ENCODE data around the gene PPP2R2D. TPM values are rescaled to one million over a fixed set of nuclear protein-coding genes. Genes with fewer than 3 reads are reported as not detected.
"Not testable (repeated sequence)": the region's sequence is repeated elsewhere in the genome, so short reads cannot be mapped to it uniquely, and the experiment has no call there.

PPP2R2D gene
- total and polyA plus RNA-seq, 2 experiments from 2014 or later: 25.9 to 32.1 TPM

DNA sequence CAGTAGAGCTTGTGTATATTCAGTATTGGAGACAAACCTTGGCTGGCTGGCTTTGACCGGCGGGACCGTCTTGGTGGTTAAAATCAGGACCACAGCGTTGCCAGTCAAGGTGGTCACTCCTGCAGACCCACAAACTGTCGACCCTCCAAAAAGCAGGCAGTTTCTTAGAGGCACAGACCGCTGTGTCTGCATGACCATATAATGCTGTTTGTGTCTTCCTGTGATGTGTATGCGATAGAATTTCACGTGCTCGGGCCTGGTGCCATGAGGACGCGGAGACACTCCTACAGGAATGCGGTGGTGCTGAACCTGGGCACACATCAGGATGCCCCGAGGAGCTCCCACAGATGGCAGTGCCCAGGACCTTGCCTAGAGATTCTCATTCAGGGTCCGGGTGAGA lies 46.1 kb downstream of the PPP2R2D start:
- no peaks in the 10 kb centered on the region for H3K9me2 ChIP-seq (replicated peaks; ENCODE audit: insufficient read depth)
- no peak overlapping the region for H3K27ac ChIP-seq
- H2AFZ ChIP-seq: no peak overlapping the region
- H3K9me3 ChIP-seq (ENCODE audit: low read depth): no peaks in the 10 kb centered on the region
- H3K79me2 ChIP-seq: peaks cover 7% of the 10 kb centered on the region
- no peak for DNase-seq (ENCODE audit: low spot score)
- no peak overlapping the region for H3K4me3 ChIP-seq
- H3K4me1 ChIP-seq (ENCODE audit: insufficient read depth): no peaks in the 10 kb centered on the region
- TF ChIP-seq EZH2phosphoT487 (IDR thresholded peaks at IDR 0.05; ENCODE audit: low read depth, severe bottlenecking, unreplicated experiment): no peak
- WGBS (ENCODE audit: low lambda C conversion rate, missing lambda C conversion rate): 97% methylated on average over 14 of the region's 14 CpGs
- H4K20me1 ChIP-seq (ENCODE audit: insufficient read depth, poor library complexity, severe bottlenecking): no peaks in the 10 kb centered on the region
- no peaks in the 10 kb centered on the region for H3K27me3 ChIP-seq
- H3K4me2 ChIP-seq: no peak overlapping the region
- H3K36me3 ChIP-seq (replicated peaks; ENCODE audit: insufficient read depth, low read depth): no peaks in the 10 kb centered on the region

DNA sequence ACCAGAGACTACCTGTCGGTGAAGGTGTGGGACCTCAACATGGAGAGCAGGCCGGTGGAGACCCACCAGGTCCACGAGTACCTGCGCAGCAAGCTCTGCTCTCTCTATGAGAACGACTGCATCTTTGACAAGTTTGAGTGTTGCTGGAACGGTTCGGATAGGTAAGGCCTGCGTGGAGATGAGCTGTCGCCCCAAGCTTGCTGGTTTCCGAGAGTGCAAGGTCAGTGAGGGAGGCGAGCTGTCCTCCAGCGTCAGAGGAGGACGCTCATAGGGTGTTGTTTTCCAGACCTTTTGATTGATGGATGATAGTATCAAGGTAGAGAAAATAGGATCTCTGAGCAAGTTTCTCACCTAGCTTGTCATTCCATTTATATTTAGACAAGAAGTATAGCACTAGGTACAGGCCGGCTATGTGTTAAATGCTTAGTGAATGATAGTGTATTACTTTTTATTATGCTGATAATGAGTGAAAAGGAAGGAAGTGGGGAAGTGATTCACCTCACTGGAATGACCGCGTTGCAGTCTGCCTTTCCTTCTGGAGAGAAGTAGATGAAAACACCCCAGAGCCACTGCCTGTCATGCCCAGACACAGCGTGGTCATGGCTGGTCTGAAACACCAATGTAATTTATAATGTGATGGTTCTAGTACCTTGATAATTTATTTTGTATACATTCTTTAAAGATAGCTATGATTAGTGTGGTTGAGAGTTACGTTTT lies 47.0 kb downstream of the PPP2R2D start:
- no peak overlapping the region for H3K4me2 ChIP-seq
- no peaks in the 10 kb centered on the region for H3K9me2 ChIP-seq (replicated peaks; ENCODE audit: insufficient read depth)
- no peaks in the 10 kb centered on the region for H3K4me1 ChIP-seq (ENCODE audit: insufficient read depth)
- H3K27ac ChIP-seq: no peak overlapping the region
- no peaks in the 10 kb centered on the region for H3K9me3 ChIP-seq (ENCODE audit: low read depth)
- peaks cover 5% of the 10 kb centered on the region for H3K79me2 ChIP-seq
- no peak overlapping the region for H3K4me3 ChIP-seq
- H3K27me3 ChIP-seq: no peaks in the 10 kb centered on the region
- no peak overlapping the region for H2AFZ ChIP-seq
- TF ChIP-seq, protein P1, sequence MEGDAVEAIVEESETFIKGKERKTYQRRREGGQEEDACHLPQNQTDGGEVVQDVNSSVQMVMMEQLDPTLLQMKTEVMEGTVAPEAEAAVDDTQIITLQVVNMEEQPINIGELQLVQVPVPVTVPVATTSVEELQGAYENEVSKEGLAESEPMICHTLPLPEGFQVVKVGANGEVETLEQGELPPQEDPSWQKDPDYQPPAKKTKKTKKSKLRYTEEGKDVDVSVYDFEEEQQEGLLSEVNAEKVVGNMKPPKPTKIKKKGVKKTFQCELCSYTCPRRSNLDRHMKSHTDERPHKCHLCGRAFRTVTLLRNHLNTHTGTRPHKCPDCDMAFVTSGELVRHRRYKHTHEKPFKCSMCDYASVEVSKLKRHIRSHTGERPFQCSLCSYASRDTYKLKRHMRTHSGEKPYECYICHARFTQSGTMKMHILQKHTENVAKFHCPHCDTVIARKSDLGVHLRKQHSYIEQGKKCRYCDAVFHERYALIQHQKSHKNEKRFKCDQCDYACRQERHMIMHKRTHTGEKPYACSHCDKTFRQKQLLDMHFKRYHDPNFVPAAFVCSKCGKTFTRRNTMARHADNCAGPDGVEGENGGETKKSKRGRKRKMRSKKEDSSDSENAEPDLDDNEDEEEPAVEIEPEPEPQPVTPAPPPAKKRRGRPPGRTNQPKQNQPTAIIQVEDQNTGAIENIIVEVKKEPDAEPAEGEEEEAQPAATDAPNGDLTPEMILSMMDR (IDR thresholded peaks at IDR 0.05; ENCODE audit: poor library complexity): no peak
- TF ChIP-seq EZH2 (IDR thresholded peaks at IDR 0.05; ENCODE audit: borderline replicate concordance): no peak
- TF ChIP-seq EZH2phosphoT487 (IDR thresholded peaks at IDR 0.05; ENCODE audit: low read depth, severe bottlenecking, unreplicated experiment): no peak
- no peaks in the 10 kb centered on the region for H4K20me1 ChIP-seq (ENCODE audit: insufficient read depth, poor library complexity, severe bottlenecking)
- WGBS (ENCODE audit: low lambda C conversion rate, missing lambda C conversion rate): 94% methylated on average over 18 of the region's 18 CpGs
- H3K36me3 ChIP-seq (replicated peaks; ENCODE audit: insufficient read depth, low read depth): no peaks in the 10 kb centered on the region
- no peak for DNase-seq (ENCODE audit: low spot score)

DNA sequence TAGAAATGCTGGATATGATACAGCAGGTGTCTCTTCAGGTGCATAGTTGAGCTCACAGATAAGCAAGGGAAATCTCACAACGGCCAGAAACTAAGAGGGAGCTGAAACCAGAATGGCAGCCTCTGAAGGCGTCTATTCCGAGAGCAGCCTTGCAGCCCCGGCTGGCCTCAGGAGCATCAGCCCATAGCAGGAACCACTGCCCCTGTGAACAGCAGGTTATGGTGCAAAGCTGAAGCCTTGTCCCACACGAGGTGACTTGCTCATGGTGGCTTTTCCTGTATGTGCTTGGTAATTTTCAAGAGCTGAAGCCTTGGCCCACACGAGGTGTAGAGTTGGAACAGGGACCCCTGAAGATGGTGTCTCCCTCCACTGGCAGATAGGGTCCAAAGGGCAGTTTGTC lies 47.7 kb downstream of the PPP2R2D start:
- 96% methylated on average over 6 of the region's 6 CpGs for WGBS (ENCODE audit: low lambda C conversion rate, missing lambda C conversion rate)
- Histone ChIP-seq H2AFZ (no peak overlapping the region), H3K27ac (no peak overlapping the region), H3K4me1 (ENCODE audit: insufficient read depth) (no peaks in the 10 kb centered on the region), H3K36me3 (replicated peaks; ENCODE audit: insufficient read depth, low read depth) (no peaks in the 10 kb centered on the region), H3K9me3 (ENCODE audit: low read depth) (no peaks in the 10 kb centered on the region), H3K9me2 (replicated peaks; ENCODE audit: insufficient read depth) (no peaks in the 10 kb centered on the region), H3K27me3 (no peaks in the 10 kb centered on the region), H4K20me1 (ENCODE audit: insufficient read depth, poor library complexity, severe bottlenecking) (no peaks in the 10 kb centered on the region), H3K79me2 (peaks cover 4% of the 10 kb centered on the region), H3K4me2 (no peak overlapping the region), H3K4me3 (no peak overlapping the region)
- TF ChIP-seq EZH2 (IDR thresholded peaks at IDR 0.05; ENCODE audit: borderline replicate concordance) (no peak), EZH2phosphoT487 (IDR thresholded peaks at IDR 0.05; ENCODE audit: low read depth, severe bottlenecking, unreplicated experiment) (no peak)
- TF ChIP-seq, protein P1 (IDR thresholded peaks at IDR 0.05; ENCODE audit: poor library complexity): no peak
- no peak for DNase-seq (ENCODE audit: low spot score)

DNA sequence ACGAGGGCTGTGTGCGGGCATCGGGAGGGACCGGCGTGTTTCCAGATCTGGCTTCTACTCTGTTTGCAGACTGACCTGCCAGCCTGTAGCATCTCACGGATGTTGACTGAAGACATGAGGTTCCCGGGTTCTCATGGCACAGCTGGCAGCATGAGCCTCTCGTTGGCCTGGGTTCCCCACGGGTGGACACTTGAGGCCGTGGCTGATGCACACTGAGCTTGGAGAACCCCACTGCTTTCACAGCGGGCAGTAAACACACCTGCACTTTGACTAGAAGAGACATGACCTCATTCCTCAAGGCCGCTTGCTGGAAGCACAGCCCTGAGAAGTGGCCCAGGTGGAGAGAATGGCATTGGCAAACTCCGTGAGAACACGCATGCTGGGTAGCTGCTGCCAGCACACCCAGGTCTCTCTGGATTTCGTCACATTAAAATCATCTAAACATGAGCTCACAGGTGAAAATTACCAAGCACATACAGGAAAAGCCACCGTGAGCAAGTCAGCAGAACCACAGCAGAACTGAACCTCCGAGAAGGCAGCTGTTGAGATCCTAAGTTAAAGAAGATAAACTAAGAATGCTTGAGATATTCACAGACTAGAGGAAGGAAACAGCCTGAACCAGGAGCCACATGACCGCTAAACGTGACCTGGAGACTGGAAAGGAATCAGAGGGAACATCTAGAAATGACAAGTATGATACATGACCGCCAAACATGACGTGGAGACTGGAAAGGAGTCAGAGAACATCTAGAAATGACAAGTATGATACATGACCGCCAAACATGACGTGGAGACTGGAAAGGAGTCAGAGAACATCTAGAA lies 48.4 kb downstream of the PPP2R2D start:
- Histone ChIP-seq H3K9me2 (replicated peaks; ENCODE audit: insufficient read depth) (no peaks in the 10 kb centered on the region), H4K20me1 (ENCODE audit: insufficient read depth, poor library complexity, severe bottlenecking) (no peaks in the 10 kb centered on the region), H3K27ac (no peak overlapping the region), H2AFZ (no peak overlapping the region), H3K4me3 (no peak overlapping the region), H3K4me2 (no peak overlapping the region), H3K79me2 (peaks cover 4% of the 10 kb centered on the region), H3K4me1 (ENCODE audit: insufficient read depth) (no peaks in the 10 kb centered on the region), H3K9me3 (ENCODE audit: low read depth) (no peaks in the 10 kb centered on the region), H3K27me3 (no peaks in the 10 kb centered on the region), H3K36me3 (replicated peaks; ENCODE audit: insufficient read depth, low read depth) (no peaks in the 10 kb centered on the region)
- DNase-seq (ENCODE audit: low spot score): no peak
- WGBS (ENCODE audit: low lambda C conversion rate, missing lambda C conversion rate): 96% methylated on average over 22 of the region's 23 CpGs
- TF ChIP-seq EZH2phosphoT487 (IDR thresholded peaks at IDR 0.05; ENCODE audit: low read depth, severe bottlenecking, unreplicated experiment) (no peak), EZH2 (IDR thresholded peaks at IDR 0.05; ENCODE audit: borderline replicate concordance) (no peak)
- TF ChIP-seq, protein P1 (IDR thresholded peaks at IDR 0.05; ENCODE audit: poor library complexity): no peak

DNA sequence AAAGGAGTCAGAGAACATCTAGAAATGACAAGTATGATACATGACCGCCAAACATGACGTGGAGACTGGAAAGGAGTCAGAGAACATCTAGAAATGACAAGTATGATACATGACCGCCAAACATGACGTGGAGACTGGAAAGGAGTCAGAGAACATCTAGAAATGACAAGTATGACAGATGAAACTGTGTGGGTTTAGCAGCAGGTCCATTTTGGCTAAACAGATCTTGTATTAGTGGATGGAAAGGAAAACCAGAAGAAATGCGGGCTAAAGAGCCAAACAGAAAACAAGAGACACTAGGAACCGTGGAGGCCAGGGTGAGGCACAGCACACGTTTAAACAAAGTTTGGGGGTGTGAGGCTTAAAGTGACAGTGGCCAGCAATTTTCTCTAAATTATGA lies 49.1 kb downstream of the PPP2R2D start:
- not testable (repeated sequence) for DNase-seq (ENCODE audit: low spot score); H3K36me3 ChIP-seq (replicated peaks; ENCODE audit: insufficient read depth, low read depth); H3K9me3 ChIP-seq (ENCODE audit: low read depth); H3K9me2 ChIP-seq (replicated peaks; ENCODE audit: insufficient read depth); H2AFZ ChIP-seq; H3K79me2 ChIP-seq; H3K4me2 ChIP-seq; H3K4me3 ChIP-seq; H3K4me1 ChIP-seq (ENCODE audit: insufficient read depth); H3K27ac ChIP-seq; H4K20me1 ChIP-seq (ENCODE audit: insufficient read depth, poor library complexity, severe bottlenecking); H3K27me3 ChIP-seq
- WGBS (ENCODE audit: low lambda C conversion rate, missing lambda C conversion rate): 97% methylated on average over 5 of the region's 7 CpGs

Measured in hepatocyte (in vitro differentiated cells).